ENCODE results near the gene BTBD2.

DNA sequence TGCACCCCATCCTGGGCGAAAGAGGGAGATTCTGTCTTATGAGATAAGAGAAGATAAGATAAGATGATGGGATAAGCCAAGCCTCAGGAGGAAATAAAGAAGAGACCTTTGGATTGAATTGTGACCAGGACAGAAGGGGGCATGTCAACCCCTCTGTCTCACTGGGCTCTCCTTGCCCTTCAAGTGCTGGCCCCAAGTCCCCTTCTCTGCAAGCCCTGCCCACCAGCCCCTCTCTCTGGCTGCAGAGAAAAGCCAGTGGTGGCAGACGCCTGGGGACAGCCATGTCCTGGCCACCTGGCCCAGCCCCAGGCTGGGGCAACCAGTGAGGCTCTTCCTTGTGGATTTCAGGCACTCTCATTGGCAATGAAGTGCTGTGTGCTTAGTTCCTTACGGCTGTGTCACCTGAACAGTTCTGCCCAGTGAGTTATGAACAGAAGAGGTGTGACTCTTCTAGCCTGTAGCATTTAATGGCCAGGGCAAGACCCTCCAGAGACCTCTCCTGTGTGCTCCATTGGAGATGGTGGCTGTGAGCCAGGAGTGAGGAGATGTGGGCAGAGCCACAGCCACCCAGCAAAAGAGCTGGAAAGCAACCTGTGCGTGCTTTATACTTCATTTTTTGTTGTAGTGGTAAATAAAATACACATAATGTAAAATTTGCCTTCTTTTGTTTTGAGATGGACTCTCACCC lies 6.1 kb upstream of the BTBD2 start:
- TF ChIP-seq POLR2A (IDR thresholded peaks at IDR 0.05) (no peak), CTCF (IDR thresholded peaks at IDR 0.05 in 4 of 5, conservative IDR thresholded peaks at IDR 0.05 in 1 of 5) (no peak)
